ENCODE data around the gene SCN4B.

DNA sequence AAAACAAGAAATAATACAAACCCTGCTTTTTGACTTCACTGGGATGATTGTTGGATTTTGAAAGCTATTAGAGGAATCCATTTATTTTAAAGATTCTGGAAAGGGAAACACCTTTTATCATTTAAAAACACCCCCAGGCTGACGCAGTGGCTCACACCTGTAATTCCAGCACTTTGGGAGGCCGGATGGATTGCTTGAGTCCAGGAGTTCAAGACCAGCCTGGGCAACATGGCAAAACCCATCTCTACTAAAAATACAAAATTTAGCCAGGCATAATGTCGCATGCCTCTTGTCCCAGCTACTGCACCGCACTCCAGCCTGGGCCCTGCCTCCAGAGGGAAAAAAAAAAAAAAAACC lies 24.1 kb upstream of the SCN4B start:
- TF ChIP-seq POLR2AphosphoS5 (IDR thresholded peaks at IDR 0.05; ENCODE audit: low read depth): no peak
- TF ChIP-seq, protein P1, sequence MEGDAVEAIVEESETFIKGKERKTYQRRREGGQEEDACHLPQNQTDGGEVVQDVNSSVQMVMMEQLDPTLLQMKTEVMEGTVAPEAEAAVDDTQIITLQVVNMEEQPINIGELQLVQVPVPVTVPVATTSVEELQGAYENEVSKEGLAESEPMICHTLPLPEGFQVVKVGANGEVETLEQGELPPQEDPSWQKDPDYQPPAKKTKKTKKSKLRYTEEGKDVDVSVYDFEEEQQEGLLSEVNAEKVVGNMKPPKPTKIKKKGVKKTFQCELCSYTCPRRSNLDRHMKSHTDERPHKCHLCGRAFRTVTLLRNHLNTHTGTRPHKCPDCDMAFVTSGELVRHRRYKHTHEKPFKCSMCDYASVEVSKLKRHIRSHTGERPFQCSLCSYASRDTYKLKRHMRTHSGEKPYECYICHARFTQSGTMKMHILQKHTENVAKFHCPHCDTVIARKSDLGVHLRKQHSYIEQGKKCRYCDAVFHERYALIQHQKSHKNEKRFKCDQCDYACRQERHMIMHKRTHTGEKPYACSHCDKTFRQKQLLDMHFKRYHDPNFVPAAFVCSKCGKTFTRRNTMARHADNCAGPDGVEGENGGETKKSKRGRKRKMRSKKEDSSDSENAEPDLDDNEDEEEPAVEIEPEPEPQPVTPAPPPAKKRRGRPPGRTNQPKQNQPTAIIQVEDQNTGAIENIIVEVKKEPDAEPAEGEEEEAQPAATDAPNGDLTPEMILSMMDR (IDR thresholded peaks at IDR 0.05; ENCODE audit: insufficient read depth, low read length): no peak
- TF ChIP-seq GABPA (IDR thresholded peaks at IDR 0.05; ENCODE audit: low read depth): no peak
